ENCODE data around the gene MTOR. TPM values are rescaled to one million over a fixed set of nuclear protein-coding genes. Genes with fewer than 3 reads are reported as not detected.

Gene MTOR
- total and polyA plus RNA-seq, 10 of the 15 experiments (the other 5 are each of a cell fraction or from before 2014, with no cell fraction given): 6.6 to 41.8 (median 29.8) TPM

GRCh38 chr1:11211925-11212587 is 50.3 kb downstream of the MTOR start:
- FAIRE-seq: no peak
- intact Hi-C loops (cut with micrococcal nuclease; ENCODE audit: unreplicated experiment): no loop called here
- in situ Hi-C loops (cut with MboI): no loop called here
- Histone ChIP-seq H3K27me3 (replicated peaks in 1 of 2; ENCODE audit: control insufficient read depth in 2 of 2, insufficient read depth in 2 of 2, low read length in 1 of 2) (no peaks in the 10 kb centered on the region), H3K9me3 (replicated peaks; ENCODE audit: control insufficient read depth, insufficient read depth, low read length) (no peaks in the 10 kb centered on the region), H4K20me1 (ENCODE audit: control insufficient read depth, insufficient read depth) (no peaks in the 10 kb centered on the region), H3K79me2 (ENCODE audit: control insufficient read depth, insufficient read depth, low read length) (no peaks in the 10 kb centered on the region), H3K4me1 (ENCODE audit: control insufficient read depth, insufficient read depth, low read length) (no peaks in the 10 kb centered on the region), H3K9ac (ENCODE audit: control insufficient read depth, insufficient read depth, low read length) (no peak overlapping the region), H3K36me3 (ENCODE audit: control insufficient read depth in 2 of 2, insufficient read depth in 2 of 2, low read length in 1 of 2) (peaks cover 16 to 44% of the 10 kb centered on the region in 2 experiments), H2AFZ (ENCODE audit: control insufficient read depth, low read depth, low read length) (no peak overlapping the region), H3K27ac (ENCODE audit: control insufficient read depth, insufficient read depth) (no peak overlapping the region), H3K4me3 (no peak overlapping the region), H3K4me2 (ENCODE audit: control insufficient read depth, insufficient read depth) (no peak overlapping the region)
- ChIA-PET CTCF (interaction anchor here (0.5 to 1.3 kb wide), 3 partner anchors 9 to 122 kb away, joined by 3 to 4 read pairs (median 4); no protein-coding TSS in a partner anchor), RAD21 (ENCODE audit: unreplicated experiment) (interaction anchor here (1.0 kb wide), 1 partner anchor 174 kb away, joined by 3 read pairs; no protein-coding TSS in a partner anchor), SMC1A (ENCODE audit: uncharacterized antibody, unreplicated experiment) (interaction anchor here (1.2 kb wide), 1 partner anchor 13 kb away, joined by 4 read pairs; no protein-coding TSS in a partner anchor), POLR2A (no interaction called here)
- TF ChIP-seq CEBPB (IDR thresholded peaks at IDR 0.05; ENCODE audit: borderline replicate concordance in 1 of 2, low read depth in 2 of 2, low read length in 2 of 2): no peak
- no peak for TF ChIP-seq SUPT20H (IDR thresholded peaks at IDR 0.05; ENCODE audit: borderline replicate concordance, control insufficient read depth, low read depth, low read length)
- BruUV-seq (replicated peaks): no TSS peak
- 95% methylated on average over 12 of the region's 12 CpGs for WGBS (ENCODE audit: insufficient coverage, insufficient replicate concordance, low lambda C conversion rate, missing lambda C conversion rate)
- no peak for ATAC-seq
- no peak for DNase-seq (ENCODE audit: low read depth, low spot score)

- FAIRE-seq: no peak
- Histone ChIP-seq H3K4me3 (no peak overlapping the region), H2AFZ (ENCODE audit: control insufficient read depth, low read depth, low read length) (no peak overlapping the region), H3K27ac (ENCODE audit: control insufficient read depth, insufficient read depth) (no peak overlapping the region), H3K36me3 (ENCODE audit: control insufficient read depth in 2 of 2, insufficient read depth in 2 of 2, low read length in 1 of 2) (peaks cover 16 to 48% of the 10 kb centered on the region in 2 experiments), H3K4me1 (ENCODE audit: control insufficient read depth, insufficient read depth, low read length) (no peaks in the 10 kb centered on the region), H4K20me1 (ENCODE audit: control insufficient read depth, insufficient read depth) (no peaks in the 10 kb centered on the region), H3K4me2 (ENCODE audit: control insufficient read depth, insufficient read depth) (no peak overlapping the region), H3K9me3 (replicated peaks; ENCODE audit: control insufficient read depth, insufficient read depth, low read length) (no peaks in the 10 kb centered on the region), H3K79me2 (ENCODE audit: control insufficient read depth, insufficient read depth, low read length) (no peaks in the 10 kb centered on the region), H3K27me3 (replicated peaks in 1 of 2; ENCODE audit: control insufficient read depth in 2 of 2, insufficient read depth in 2 of 2, low read length in 1 of 2) (no peaks in the 10 kb centered on the region), H3K9ac (ENCODE audit: control insufficient read depth, insufficient read depth, low read length) (no peak overlapping the region)
- 100% methylated on average over 4 of the region's 4 CpGs for WGBS (ENCODE audit: insufficient coverage, insufficient replicate concordance, low lambda C conversion rate, missing lambda C conversion rate)
- ATAC-seq: no peak
- ChIA-PET RAD21 (ENCODE audit: unreplicated experiment) (no interaction called here), CTCF (interaction anchor here (0.6 to 1.3 kb wide), 3 partner anchors 10 to 475 kb away, joined by 3 to 4 read pairs (median 4); no protein-coding TSS in a partner anchor), POLR2A (no interaction called here), SMC1A (ENCODE audit: uncharacterized antibody, unreplicated experiment) (interaction anchor here (0.6 kb wide), 1 partner anchor 32 kb away, joined by 3 read pairs; no protein-coding TSS in a partner anchor)
- no TSS peak for BruUV-seq (replicated peaks)
- intact Hi-C loops (cut with micrococcal nuclease; ENCODE audit: unreplicated experiment) (no loop called here), in situ Hi-C loops (cut with MboI) (no loop called here)
- DNase-seq (ENCODE audit: low read depth, low spot score): no peak
- no peak for TF ChIP-seq EP300 (IDR thresholded peaks at IDR 0.05; ENCODE audit: borderline replicate concordance in 1 of 2, control insufficient read depth in 1 of 2, low read depth in 2 of 2, low read length in 2 of 2)
- TF ChIP-seq DPF2 (IDR thresholded peaks at IDR 0.05): no peak
- no peak for TF ChIP-seq SPI1 (IDR thresholded peaks at IDR 0.05; ENCODE audit: borderline replicate concordance, insufficient read depth, low read depth, low read length)
- no peak for TF ChIP-seq CEBPB (IDR thresholded peaks at IDR 0.05; ENCODE audit: borderline replicate concordance in 1 of 2, low read depth in 2 of 2, low read length in 2 of 2)
- TF ChIP-seq ZNF274 (IDR thresholded peaks at IDR 0.05; ENCODE audit: insufficient read depth, insufficient read length): no peak
- no peak for TF ChIP-seq CHD1 (IDR thresholded peaks at IDR 0.05; ENCODE audit: low read depth, low read length)
- TF ChIP-seq BHLHE40 (IDR thresholded peaks at IDR 0.05; ENCODE audit: borderline replicate concordance in 1 of 2, low read depth in 2 of 2, low read length in 1 of 2): no peak
- no peak for TF ChIP-seq NFXL1 (IDR thresholded peaks at IDR 0.05; ENCODE audit: borderline replicate concordance)
- no peak for TF ChIP-seq RFX5 (IDR thresholded peaks at IDR 0.05; ENCODE audit: low read depth, low read length)
- no peak for TF ChIP-seq USF2 (IDR thresholded peaks at IDR 0.05; ENCODE audit: borderline replicate concordance, low read depth, low read length)
- no peak for TF ChIP-seq GABPA (IDR thresholded peaks at IDR 0.05; ENCODE audit: low read depth)
- TF ChIP-seq HSF1 (IDR thresholded peaks at IDR 0.05; ENCODE audit: low read depth, low read length): no peak
- TF ChIP-seq RELA (IDR thresholded peaks at IDR 0.05; ENCODE audit: borderline replicate concordance, partially characterized antibody): no peak
Measured at GRCh38 chr1:11211461-11211860, 50.9 kb downstream of the MTOR start.
